ENCODE data around the gene KCNQ1. TPM values are rescaled to one million over a fixed set of nuclear protein-coding genes. Genes with fewer than 3 reads are reported as not detected.

KCNQ1 gene
- polyA plus RNA-seq, 4 donors = 2.3 to 13.0 (median 10.0) TPM

GRCh38 chr11:2882396-2883110, 437.7 kb downstream of the KCNQ1 start:
- DNase-seq (ENCODE audit: low read depth in 4 of 4, low spot score in 3 of 4) = no peak

GRCh38 chr11:2883640-2883978, 438.8 kb downstream of the KCNQ1 start:
- DNase-seq (ENCODE audit: low read depth in 4 of 4, low spot score in 3 of 4) = no peak

- DNase-seq (ENCODE audit: low read depth in 4 of 4, low spot score in 3 of 4) = no peak
Observed at GRCh38 chr11:2883979-2884815, 439.4 kb downstream of the KCNQ1 start.

GRCh38 chr11:2885017-2885677, 440.3 kb downstream of the KCNQ1 start:
- no peak for DNase-seq (ENCODE audit: low read depth in 4 of 4, low spot score in 3 of 4)

- peak in 2 of 4 donors; percentile 74 to 79 for DNase-seq (ENCODE audit: low read depth in 4 of 4, low spot score in 3 of 4)
Observed at GRCh38 chr11:2885678-2886081, 440.9 kb downstream of the KCNQ1 start, which contains the start of gene CDKN1C. Gene CDKN1C (minus strand): TSS chr11:2885775. CDS start chr11:2885456, 319 bp downstream.

GRCh38 chr11:2886191-2886894, 441.5 kb downstream of the KCNQ1 start:
- DNase-seq (ENCODE audit: low read depth in 4 of 4, low spot score in 3 of 4) = no peak

- no peak for DNase-seq (ENCODE audit: low read depth in 4 of 4, low spot score in 3 of 4)
Observed at GRCh38 chr11:2886936-2887335, 442.1 kb downstream of the KCNQ1 start.

GRCh38 chr11:2887515-2888195, 442.8 kb downstream of the KCNQ1 start:
- DNase-seq (ENCODE audit: low read depth in 4 of 4, low spot score in 3 of 4) = no peak

GRCh38 chr11:2888266-2888968, 443.6 kb downstream of the KCNQ1 start:
- peak in 1 of 4 donors; percentile 77 for DNase-seq (ENCODE audit: low read depth in 4 of 4, low spot score in 3 of 4)

GRCh38 chr11:2889362-2890273, 444.8 kb downstream of the KCNQ1 start:
- DNase-seq (ENCODE audit: low read depth in 4 of 4, low spot score in 3 of 4) = no peak

GRCh38 chr11:2890466-2891294, 445.9 kb downstream of the KCNQ1 start:
- peak in 1 of 4 donors; percentile 68 for DNase-seq (ENCODE audit: low read depth in 4 of 4, low spot score in 3 of 4)

GRCh38 chr11:2891326-2892214, 446.8 kb downstream of the KCNQ1 start:
- no peak for DNase-seq (ENCODE audit: low read depth in 4 of 4, low spot score in 3 of 4)

- no peak for DNase-seq (ENCODE audit: low read depth in 4 of 4, low spot score in 3 of 4)
Observed at GRCh38 chr11:2892215-2892966, 447.6 kb downstream of the KCNQ1 start.

- DNase-seq (ENCODE audit: low read depth in 4 of 4, low spot score in 3 of 4) = no peak
Observed at GRCh38 chr11:2892967-2893528, 448.2 kb downstream of the KCNQ1 start.

- DNase-seq (ENCODE audit: low read depth in 4 of 4, low spot score in 3 of 4) = no peak
Observed at GRCh38 chr11:2893935-2894334, 449.1 kb downstream of the KCNQ1 start.

- no peak for DNase-seq (ENCODE audit: low read depth in 4 of 4, low spot score in 3 of 4)
Observed at GRCh38 chr11:2896047-2896446, 451.2 kb downstream of the KCNQ1 start.
